IPS-20b (cell line): ENCODE results near the gene HINT3.
A peak's percentile ranks its signal among the peaks of the same experiment; 100 is the strongest.
"Not testable (repeated sequence)": the region's sequence is repeated elsewhere in the genome, so short reads cannot be mapped to it uniquely, and the experiment has no call there.

Experiments used
- H3K27ac ChIP-seq: one replicate; pipeline ENCODE4 v1.5.1; 2013; ENCODE audit warnings: low read length
- H3K27me3 ChIP-seq: 2 replicates; pipeline ENCODE4 v1.6.1; 2013; ENCODE audit warnings: mild to moderate bottlenecking, low read length, inconsistent platforms; ENCODE audit not compliant: insufficient read depth
- H3K36me3 ChIP-seq: 2 replicates; pipeline ENCODE4 v1.6.1; 2013; ENCODE audit warnings: low read depth, mild to moderate bottlenecking, inconsistent platforms, low read length, moderate library complexity; ENCODE audit not compliant: insufficient read depth
- H3K4me1 ChIP-seq: 2 replicates; pipeline ENCODE4 v1.6.1; 2013; ENCODE audit warnings: mild to moderate bottlenecking, control low read depth, inconsistent platforms, low read length, moderate library complexity; ENCODE audit not compliant: insufficient read depth
- H3K4me3 ChIP-seq: 2 replicates; pipeline ENCODE4 v1.5.1; 2013; ENCODE audit warnings: mild to moderate bottlenecking, low read length, inconsistent platforms
- H3K9ac ChIP-seq: 2 replicates; pipeline ENCODE4 v1.6.1; 2013; ENCODE audit warnings: low read depth, mild to moderate bottlenecking, inconsistent platforms, low read length, moderate library complexity
- H3K9me3 ChIP-seq: 2 replicates; pipeline ENCODE4 v1.6.1; 2013; ENCODE audit warnings: mild to moderate bottlenecking, low read depth, low read length, inconsistent platforms; ENCODE audit not compliant: insufficient read depth

The HINT3 gene

GRCh38 chr6:125956506-125957390 is at the start of gene HINT3:
Gene HINT3 (plus strand): TSS chr6:125956770. CDS start chr6:125956978, 208 bp downstream.
- no peaks in the 10 kb centered on the region; the same call in 1 of the 2 replicates for H3K9me3 ChIP-seq
- H3K4me3 ChIP-seq, result peak within 1 kb of the TSS; percentile 85
- no peak within 1 kb of the TSS for H3K27ac ChIP-seq
- no peaks in the 10 kb centered on the region for H3K27me3 ChIP-seq
- peak within 1 kb of the TSS; percentile 86; the same call in 1 of the 2 replicates for H3K9ac ChIP-seq
- H3K4me1 ChIP-seq, result peaks cover 4% of the 10 kb centered on the region; the same call in 1 of the 2 replicates
- H3K36me3 ChIP-seq, result no peaks in the 10 kb centered on the region

- Histone ChIP-seq H3K36me3 (no peaks in the 10 kb centered on the region), H3K9ac (no peak overlapping the region), H3K27ac (no peak overlapping the region), H3K27me3 (no peaks in the 10 kb centered on the region), H3K4me3 (no peak overlapping the region), H3K4me1 (no peaks in the 10 kb centered on the region), H3K9me3 (no peaks in the 10 kb centered on the region)
Observed at GRCh38 chr6:125910527-125910926, 46.0 kb upstream of the HINT3 start.

- not testable (repeated sequence) for H3K9ac ChIP-seq, H3K27me3 ChIP-seq, H3K36me3 ChIP-seq, H3K9me3 ChIP-seq, H3K4me3 ChIP-seq, H3K27ac ChIP-seq, H3K4me1 ChIP-seq
Observed at GRCh38 chr6:125911051-125911451, 45.5 kb upstream of the HINT3 start.

- H3K4me1 ChIP-seq, H3K36me3 ChIP-seq: not testable (repeated sequence)
Observed at GRCh38 chr6:125912430-125912829, 44.1 kb upstream of the HINT3 start.

GRCh38 chr6:125913145-125913544 is 43.4 kb upstream of the HINT3 start:
- Histone ChIP-seq H3K4me1 (peaks cover 5% of the 10 kb centered on the region), H3K4me3 (no peak overlapping the region), H3K9ac (no peak overlapping the region), H3K27me3 (no peaks in the 10 kb centered on the region), H3K27ac (no peak overlapping the region), H3K9me3 (no peaks in the 10 kb centered on the region), H3K36me3 (no peaks in the 10 kb centered on the region)

More at GRCh38 chr6:125912430-125912829, 44.1 kb upstream of the HINT3 start:
- H3K27me3 ChIP-seq, H3K27ac ChIP-seq, H3K9ac ChIP-seq, H3K9me3 ChIP-seq, H3K4me3 ChIP-seq: not testable (repeated sequence)

GRCh38 chr6:125913864-125914351 is 42.7 kb upstream of the HINT3 start:
- Histone ChIP-seq H3K4me3 (no peak overlapping the region), H3K27me3 (no peaks in the 10 kb centered on the region), H3K27ac (no peak overlapping the region), H3K4me1 (peaks cover 12% of the 10 kb centered on the region), H3K36me3 (no peaks in the 10 kb centered on the region), H3K9ac (no peak overlapping the region), H3K9me3 (no peaks in the 10 kb centered on the region)

- Histone ChIP-seq H3K27me3 (no peaks in the 10 kb centered on the region), H3K36me3 (peaks cover 15% of the 10 kb centered on the region), H3K9me3 (no peaks in the 10 kb centered on the region), H3K27ac (no peak overlapping the region), H3K9ac (no peak overlapping the region), H3K4me1 (peaks cover 18% of the 10 kb centered on the region), H3K4me3 (peak overlapping the region; percentile 21)
Observed at GRCh38 chr6:125918230-125918629, 38.3 kb upstream of the HINT3 start.

GRCh38 chr6:125918681-125919566 is 37.6 kb upstream of the HINT3 start:
- peak overlapping the region; percentile 2; the same call in 1 of the 2 replicates for H3K4me3 ChIP-seq
- peaks cover 18% of the 10 kb centered on the region for H3K4me1 ChIP-seq
- no peak overlapping the region for H3K27ac ChIP-seq

GRCh38 chr6:125919618-125920017 is 37.0 kb upstream of the HINT3 start:
- Histone ChIP-seq H3K9me3 (no peaks in the 10 kb centered on the region), H3K4me1 (peaks cover 18% of the 10 kb centered on the region), H3K27me3 (no peaks in the 10 kb centered on the region), H3K9ac (no peak overlapping the region), H3K36me3 (peaks cover 25% of the 10 kb centered on the region), H3K4me3 (no peak overlapping the region), H3K27ac (no peak overlapping the region)

More at GRCh38 chr6:125918681-125919566, 37.6 kb upstream of the HINT3 start:
- Histone ChIP-seq H3K9me3 (no peaks in the 10 kb centered on the region), H3K36me3 (peaks cover 22% of the 10 kb centered on the region), H3K9ac (no peak overlapping the region), H3K27me3 (no peaks in the 10 kb centered on the region)

- peaks cover 29% of the 10 kb centered on the region for H3K36me3 ChIP-seq
- no peak overlapping the region for H3K9ac ChIP-seq
- H3K27ac ChIP-seq, result no peak overlapping the region
- H3K9me3 ChIP-seq, result no peaks in the 10 kb centered on the region
- H3K27me3 ChIP-seq, result no peaks in the 10 kb centered on the region
- peaks cover 18% of the 10 kb centered on the region for H3K4me1 ChIP-seq
- H3K4me3 ChIP-seq, result no peak overlapping the region
Observed at GRCh38 chr6:125922322-125922860, 34.2 kb upstream of the HINT3 start.

GRCh38 chr6:125923366-125923877 is 33.1 kb upstream of the HINT3 start:
- no peak overlapping the region for H3K9ac ChIP-seq
- H3K9me3 ChIP-seq, result no peaks in the 10 kb centered on the region
- no peak overlapping the region for H3K27ac ChIP-seq
- peaks cover 10% of the 10 kb centered on the region for H3K4me1 ChIP-seq
- H3K36me3 ChIP-seq, result peaks cover 40% of the 10 kb centered on the region
- no peak overlapping the region for H3K4me3 ChIP-seq
- H3K27me3 ChIP-seq, result no peaks in the 10 kb centered on the region
